GM10248 (cell line): Measurements from ENCODE around the gene SPATS1.
"Not testable (repeated sequence)": the region's sequence is repeated elsewhere in the genome, so short reads cannot be mapped to it uniquely, and the experiment has no call there.

ENCODE experiments used
- CTCF ChIA-PET: fragments of 300-600 bp; sonication (Branson Sonifier 250); formaldehyde crosslinking; extraction: SDS; loops from one replicate; lab custom pipeline; 2021; ENCODE audit warnings: antibody characterized with exemption; lab: Yijun Ruan, JAX
- POLR2A ChIA-PET: fragments of 350-650 bp; sonication (Branson Sonifier 250); formaldehyde crosslinking; extraction: SDS; loops from one replicate; lab custom pipeline; 2020; ENCODE audit warnings: antibody characterized with exemption; lab: Yijun Ruan, JAX
- DNase-seq: peaks from one replicate; pipeline ENCODE4 v3.0.0; 2012; ENCODE audit errors: extremely low spot score
- TF ChIP-seq, protein P1 (sequence below): IDR thresholded peaks from 2 replicates; pipeline ENCODE4 v1.5.1; 2012; ENCODE audit warnings: mild to moderate bottlenecking, low read depth; ENCODE audit errors: extremely low read depth, missing control alignments, control extremely low read depth

The SPATS1 gene

DNA sequence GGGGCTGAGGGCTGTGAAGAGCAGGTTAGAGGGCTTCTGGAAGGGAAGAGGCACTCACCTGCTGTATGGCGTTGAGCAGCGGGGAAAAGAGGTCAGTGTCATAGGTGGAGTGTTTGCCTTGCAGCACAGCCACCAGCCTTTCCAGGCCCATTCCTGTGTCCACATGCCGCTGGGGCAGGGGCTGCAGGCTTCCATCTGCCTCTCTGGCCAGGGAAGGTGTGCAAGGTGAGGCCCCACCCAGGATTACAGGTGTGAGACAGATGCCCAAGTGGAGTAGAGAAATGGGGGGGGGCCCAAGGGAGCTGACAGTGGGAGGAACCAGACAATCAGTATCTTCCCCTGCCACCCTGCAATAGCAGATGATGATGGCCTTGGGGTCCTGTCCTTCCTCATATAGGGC is 32.2 kb upstream of the SPATS1 start:
- CTCF ChIA-PET, result interaction anchor here (1.4 to 13.1 kb wide), 5 partner anchors 9 to 77 kb away, joined by 3 to 182 read pairs (median 8); partner anchors contain the start of genes NFKBIE and TMEM151B

DNA sequence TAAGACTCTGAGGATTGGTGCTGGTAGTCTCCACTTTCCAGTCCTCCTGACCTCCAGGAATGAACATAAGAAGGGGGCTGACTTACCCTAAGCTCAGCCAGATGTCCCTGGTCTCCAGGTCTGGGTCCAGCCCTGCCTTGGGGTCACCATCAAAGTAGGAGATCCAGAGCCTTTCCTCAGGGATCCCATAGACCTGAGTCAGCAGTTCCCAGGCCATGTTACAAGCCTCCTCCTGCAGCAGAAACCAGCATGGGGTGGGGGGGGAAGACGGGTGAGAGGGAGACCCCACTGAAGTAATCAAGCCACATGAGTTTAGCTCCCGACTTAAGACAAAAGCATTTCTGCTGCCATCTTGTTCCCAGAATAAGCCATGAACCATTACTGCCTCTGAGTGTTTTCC is 31.1 kb upstream of the SPATS1 start:
- no peak for DNase-seq
- POLR2A ChIA-PET, result no interaction called here
- CTCF ChIA-PET, result interaction anchor here (0.8 to 13.1 kb wide), 8 partner anchors 9 to 215 kb away, joined by 3 to 182 read pairs (median 26); partner anchors contain the start of genes NFKBIE and TMEM151B
- TF ChIP-seq, protein P1, sequence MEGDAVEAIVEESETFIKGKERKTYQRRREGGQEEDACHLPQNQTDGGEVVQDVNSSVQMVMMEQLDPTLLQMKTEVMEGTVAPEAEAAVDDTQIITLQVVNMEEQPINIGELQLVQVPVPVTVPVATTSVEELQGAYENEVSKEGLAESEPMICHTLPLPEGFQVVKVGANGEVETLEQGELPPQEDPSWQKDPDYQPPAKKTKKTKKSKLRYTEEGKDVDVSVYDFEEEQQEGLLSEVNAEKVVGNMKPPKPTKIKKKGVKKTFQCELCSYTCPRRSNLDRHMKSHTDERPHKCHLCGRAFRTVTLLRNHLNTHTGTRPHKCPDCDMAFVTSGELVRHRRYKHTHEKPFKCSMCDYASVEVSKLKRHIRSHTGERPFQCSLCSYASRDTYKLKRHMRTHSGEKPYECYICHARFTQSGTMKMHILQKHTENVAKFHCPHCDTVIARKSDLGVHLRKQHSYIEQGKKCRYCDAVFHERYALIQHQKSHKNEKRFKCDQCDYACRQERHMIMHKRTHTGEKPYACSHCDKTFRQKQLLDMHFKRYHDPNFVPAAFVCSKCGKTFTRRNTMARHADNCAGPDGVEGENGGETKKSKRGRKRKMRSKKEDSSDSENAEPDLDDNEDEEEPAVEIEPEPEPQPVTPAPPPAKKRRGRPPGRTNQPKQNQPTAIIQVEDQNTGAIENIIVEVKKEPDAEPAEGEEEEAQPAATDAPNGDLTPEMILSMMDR, result no peak

More for the DNA sequence above, 32.2 kb upstream of the SPATS1 start:
- TF ChIP-seq, protein P1, result no peak
- POLR2A ChIA-PET, result no interaction called here
- DNase-seq, result no peak

DNA sequence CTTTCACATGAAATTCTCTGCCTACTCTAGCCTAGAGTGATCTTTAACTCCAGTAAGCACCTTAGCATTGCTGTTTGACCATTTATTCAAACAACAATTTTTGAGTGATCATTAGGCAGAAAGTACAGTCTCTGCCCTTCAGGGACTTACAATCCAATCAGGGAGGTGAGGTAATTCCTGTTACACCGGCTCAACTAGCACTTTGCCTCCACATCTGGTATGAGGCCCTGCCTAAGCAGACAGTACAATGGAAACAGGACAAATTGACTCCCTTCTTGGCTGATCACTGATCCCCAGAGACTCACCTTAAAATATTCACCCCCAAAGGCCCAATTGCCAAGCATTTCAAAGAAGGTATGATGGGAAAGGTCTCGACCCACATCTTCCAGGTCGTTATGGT is 30.7 kb upstream of the SPATS1 start:
- ChIA-PET POLR2A (no interaction called here), CTCF (interaction anchor here (0.8 to 13.1 kb wide), 9 partner anchors 9 to 215 kb away, joined by 3 to 182 read pairs (median 21); partner anchors contain the start of genes NFKBIE and TMEM151B)
- TF ChIP-seq, protein P1, result no peak
- no peak for DNase-seq

DNA sequence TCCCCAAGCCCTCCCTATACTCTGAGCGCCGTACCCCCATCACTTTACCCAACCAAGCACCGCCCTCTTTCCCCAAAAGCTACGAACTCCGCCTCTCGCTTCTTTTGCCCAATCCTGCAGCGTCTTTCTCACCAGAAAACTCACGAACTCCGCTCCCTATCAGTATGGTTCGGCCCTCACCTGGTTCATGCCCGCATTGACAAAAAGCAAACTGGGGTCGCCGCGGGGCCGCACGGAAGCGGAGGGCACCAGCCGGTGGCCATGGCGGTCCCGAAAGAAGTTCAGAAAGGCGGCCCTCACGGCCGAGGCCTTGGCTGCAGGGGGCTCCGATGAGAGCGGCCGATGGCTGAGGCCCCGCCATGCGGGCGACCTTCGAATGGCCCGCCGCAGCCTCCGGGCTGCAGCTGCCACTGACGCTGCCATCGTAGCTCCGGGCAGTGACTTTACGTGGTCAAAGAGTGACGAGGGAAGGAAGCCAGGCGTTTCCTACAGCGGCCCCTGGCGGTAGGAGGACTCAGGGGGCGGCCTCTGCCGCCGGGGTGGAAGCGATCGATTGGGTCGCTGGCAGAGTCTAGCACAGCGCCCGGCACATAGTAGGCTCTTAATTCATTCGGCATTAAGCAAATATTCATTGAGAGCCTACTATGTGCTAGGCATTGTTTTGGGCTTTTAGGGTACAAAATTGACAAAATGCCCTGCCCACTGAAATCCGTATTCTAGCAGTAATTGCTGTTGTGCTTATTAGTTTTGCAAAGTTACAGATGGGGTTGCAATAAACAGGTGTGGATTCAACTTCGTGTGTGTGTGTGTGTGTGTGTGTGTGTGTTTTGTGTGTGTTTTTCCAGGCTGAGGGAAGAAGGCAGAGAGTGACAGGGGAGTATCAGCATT is 29.3 kb upstream of the SPATS1 start, which contains the start of gene AARS2:
AARS2 (minus strand) TSS at position 447 of the 888 bp plus-strand sequence; CDS start at position 423, 24 bp downstream.
- peak; percentile 91 for DNase-seq
- TF ChIP-seq, protein P1, result peak; percentile 95
- POLR2A ChIA-PET, result interaction anchor here (0.7 to 0.8 kb wide), 2 partner anchors 14 to 66 kb away, joined by 3 read pairs; partner anchors contain the start of gene HSP90AB1
- CTCF ChIA-PET, result interaction anchor here (0.6 to 13.1 kb wide), 34 partner anchors 10 to 588 kb away, joined by 3 to 182 read pairs (median 4); partner anchors contain the start of genes CDC5L, NFKBIE, SLC35B2 and SPATS1

DNA sequence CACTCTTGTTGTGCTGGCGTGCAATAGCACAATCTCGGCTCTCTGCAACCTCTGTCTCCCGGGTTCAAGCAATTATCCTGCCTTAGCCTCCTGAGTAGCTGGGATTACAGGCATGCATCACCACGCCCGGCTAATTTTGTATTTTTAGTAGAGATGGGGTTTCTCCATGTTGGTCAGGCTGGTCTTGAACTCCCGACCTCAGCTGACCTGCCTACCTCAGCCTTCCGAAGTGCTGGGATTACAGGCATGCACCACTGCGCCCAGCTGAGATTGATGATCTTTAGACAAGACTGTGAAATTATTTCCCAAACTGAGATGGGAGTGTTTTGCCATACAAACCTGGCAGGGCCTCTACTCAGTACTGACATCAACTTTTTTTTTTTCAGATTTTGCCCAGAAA is 27.8 kb upstream of the SPATS1 start:
- DNase-seq, POLR2A ChIA-PET: not testable (repeated sequence)
- CTCF ChIA-PET, result interaction anchor here (0.9 to 5.3 kb wide), 18 partner anchors 8 to 153 kb away, joined by 3 to 45 read pairs (median 6); partner anchors contain the start of genes SLC35B2 and SPATS1

DNA sequence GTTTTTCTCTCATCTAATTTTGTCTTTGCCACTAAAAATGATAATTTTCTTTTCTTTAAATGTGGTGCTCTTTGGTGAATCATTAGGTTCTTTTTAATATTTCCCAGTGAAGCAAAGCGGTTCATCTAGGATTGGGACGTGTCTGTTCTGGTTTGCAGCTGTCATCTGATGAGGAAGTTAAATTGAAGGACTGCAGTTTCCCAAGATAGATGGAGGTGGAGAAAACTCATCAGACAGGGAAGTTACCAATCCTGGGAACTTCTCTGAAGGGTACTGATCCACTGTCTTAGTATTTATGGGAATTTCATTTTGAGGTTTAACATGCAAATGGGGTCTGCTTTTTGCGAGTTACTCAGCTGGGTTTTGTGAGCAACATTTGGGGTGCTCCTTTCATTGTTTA is 26.9 kb upstream of the SPATS1 start:
- TF ChIP-seq, protein P1, result no peak

More for the DNA sequence above, 26.9 kb upstream of the SPATS1 start:
- CTCF ChIA-PET, result interaction anchor here (1.5 to 5.3 kb wide), 5 partner anchors 13 to 47 kb away, joined by 6 to 45 read pairs (median 27); partner anchors contain the start of gene SPATS1
- DNase-seq, result no peak
- POLR2A ChIA-PET, result no interaction called here
